Thyroid gland (tissue), 4 donors: Measurements from ENCODE around the gene EML3. TPM values are rescaled to one million over a fixed set of nuclear protein-coding genes. Genes with fewer than 3 reads are reported as not detected.

ENCODE experiments used
- DNase-seq, 2 donors: peaks; one replicate each; pipeline ENCODE4 v3.0.0-alpha.2; 2019
- H3K27ac ChIP-seq, 3 donors: fragments of 200-600 bp; sonication (generic); 1 replicate in 2 of 3; 2 replicates in 1 of 3; pipeline ENCODE4 v1.5.1; 2016 to 2019; ENCODE audit warnings: mild to moderate bottlenecking in 1 of 3, moderate library complexity in 1 of 3
- H3K27me3 ChIP-seq: fragments of 200-600 bp; sonication (generic); one replicate; pipeline ENCODE4 v1.5.1; 2019
- H3K36me3 ChIP-seq, 2 donors: fragments of 200-600 bp; sonication (generic); one replicate each; pipeline ENCODE4 v1.5.1; 2016 to 2019
- H3K4me1 ChIP-seq, 2 donors: fragments of 200-600 bp; sonication (generic); one replicate each; pipeline ENCODE4 v1.5.1; 2017 to 2019
- H3K4me3 ChIP-seq, 3 donors: fragments of 200-600 bp; sonication (generic); replicated peaks in 1 of 3; 1 replicate in 2 of 3; 2 replicates in 1 of 3; pipeline ENCODE4 v1.5.1; 2016; ENCODE audit warnings: mild to moderate bottlenecking in 1 of 3
- H3K9me3 ChIP-seq: fragments of 200-600 bp; sonication (generic); one replicate; pipeline ENCODE4 v1.5.1; 2017
- CTCF ChIP-seq, 6 experiments: fragments of 200-600 bp in 3 of 6; fragments of 450-650 bp in 3 of 6; sonication (generic) in 3 of 6; IDR thresholded peaks; one replicate each; pipeline ENCODE4 v1.5.1; 2016 to 2019; ENCODE audit warnings: antibody characterized with exemption in 6 of 6, mild to moderate bottlenecking in 2 of 6, inconsistent platforms in 1 of 6, moderate library complexity in 1 of 6
- POLR2A ChIP-seq, 2 donors: fragments of 450-650 bp; IDR thresholded peaks; one replicate each; pipeline ENCODE4 v1.6.1; 2017; ENCODE audit warnings: antibody characterized with exemption in 2 of 2, mild to moderate bottlenecking in 2 of 2, moderate library complexity in 1 of 2
- WGBS, 2 donors: methylation state at CpG; one replicate each; pipeline ENCODE4 v1.1.5; 2017; 5-methylcytosine and 5-hydroxymethylcytosine counted together
- intact Hi-C: fragments of 100-400 bp; cut with DNase I; formaldehyde crosslinking; loops from one replicate; pipeline ENCODE4 v1.15.1; 2023
- microRNA-seq: library from miRNA; unstranded; fragments of <30 nt; microRNA quantifications from one replicate; pipeline ENCODE4, GENCODE V29; 2016
- small RNA-seq: library from RNA; depleted of rRNA; stranded (forward); fragments of <200 nt; gene quantifications from one replicate; pipeline ENCODE3, GENCODE V24; 2016
- total RNA-seq, 4 donors: library from RNA; depleted of rRNA; stranded (reverse); fragments of >200 nt; gene quantifications; one replicate each; pipeline ENCODE4 v1.2.3, GENCODE V29; 2016

Gene EML3
- total RNA-seq, 4 donors from 2014 or later: 28.3 to 58.0 (median 46.6) TPM

GRCh38 chr11:62553839-62554361 is 58.7 kb downstream of the EML3 start:
- H3K9me3 ChIP-seq: no peaks in the 10 kb centered on the region
- WGBS, 2 donors: 68 to 72% methylated on average over 8 of the region's 8 CpGs
- intact Hi-C loops: no loop called here
- H3K4me3 ChIP-seq: no peak overlapping the region
- no peak for DNase-seq
- H3K27ac ChIP-seq: peak overlapping the region; percentile 83 to 96 (median 91)
- H3K4me1 ChIP-seq: peaks cover 74 to 88% of the 10 kb centered on the region in 2 donors
- no peak for TF ChIP-seq CTCF (IDR thresholded peaks at IDR 0.05)
- no peak for TF ChIP-seq POLR2A (IDR thresholded peaks at IDR 0.05)
- H3K36me3 ChIP-seq: peaks cover 3 to 7% of the 10 kb centered on the region in 2 donors
- H3K27me3 ChIP-seq: no peaks in the 10 kb centered on the region

DNA sequence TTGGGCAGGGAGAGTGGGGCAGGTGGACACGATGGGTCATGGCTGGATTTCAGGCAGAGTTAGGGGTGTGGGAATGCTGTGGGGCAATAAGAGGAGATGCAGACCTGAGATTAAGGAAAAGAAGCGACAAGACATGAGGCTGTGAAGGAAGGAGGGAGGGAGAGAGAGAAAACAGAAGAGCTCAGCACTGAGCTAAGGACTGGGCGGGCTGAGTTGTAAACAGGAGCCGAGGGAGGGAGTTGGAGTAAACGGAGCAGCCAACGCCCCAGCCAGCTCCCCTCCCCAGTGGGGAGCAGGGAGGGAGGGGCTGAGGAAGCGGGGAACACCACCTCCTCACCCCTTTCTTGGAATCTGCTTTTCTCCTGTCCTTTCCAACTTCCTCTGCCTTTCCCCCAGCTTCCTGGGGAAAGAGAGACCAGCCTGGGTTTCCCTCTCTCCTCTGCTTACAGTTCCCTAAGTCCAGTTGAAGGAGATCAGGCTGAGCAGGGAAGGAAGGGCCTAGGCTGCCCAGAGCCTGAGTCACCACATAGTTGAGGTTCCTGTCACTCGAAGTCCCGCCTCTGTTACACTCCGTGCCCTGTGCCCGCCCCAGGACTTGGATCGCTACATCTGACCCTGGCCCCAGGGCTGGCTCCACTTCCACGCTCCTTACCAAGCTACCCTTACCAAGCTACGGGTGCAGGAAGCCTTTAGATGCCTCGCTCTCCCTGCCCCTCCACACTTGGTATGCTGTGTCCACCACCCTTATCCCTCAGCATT is 59.3 kb downstream of the EML3 start:
- Histone ChIP-seq H3K27ac (peak overlapping the region; percentile 83 to 96 (median 91)), H3K9me3 (no peaks in the 10 kb centered on the region), H3K4me3 (no peak overlapping the region), H3K36me3 (peaks cover 0 to under 1% of the 10 kb centered on the region in 2 donors), H3K4me1 (peaks cover 74 to 95% of the 10 kb centered on the region in 2 donors), H3K27me3 (no peaks in the 10 kb centered on the region)
- WGBS, 2 donors: 5 to 7% methylated on average over 14 to 15 of the region's 15 CpGs
- TF ChIP-seq POLR2A (IDR thresholded peaks at IDR 0.05): peak in 1 of 2 donors; percentile 74
- TF ChIP-seq CTCF (IDR thresholded peaks at IDR 0.05): no peak
- intact Hi-C loops: no loop called here
- peak; percentile 94 to 95 for DNase-seq

DNA sequence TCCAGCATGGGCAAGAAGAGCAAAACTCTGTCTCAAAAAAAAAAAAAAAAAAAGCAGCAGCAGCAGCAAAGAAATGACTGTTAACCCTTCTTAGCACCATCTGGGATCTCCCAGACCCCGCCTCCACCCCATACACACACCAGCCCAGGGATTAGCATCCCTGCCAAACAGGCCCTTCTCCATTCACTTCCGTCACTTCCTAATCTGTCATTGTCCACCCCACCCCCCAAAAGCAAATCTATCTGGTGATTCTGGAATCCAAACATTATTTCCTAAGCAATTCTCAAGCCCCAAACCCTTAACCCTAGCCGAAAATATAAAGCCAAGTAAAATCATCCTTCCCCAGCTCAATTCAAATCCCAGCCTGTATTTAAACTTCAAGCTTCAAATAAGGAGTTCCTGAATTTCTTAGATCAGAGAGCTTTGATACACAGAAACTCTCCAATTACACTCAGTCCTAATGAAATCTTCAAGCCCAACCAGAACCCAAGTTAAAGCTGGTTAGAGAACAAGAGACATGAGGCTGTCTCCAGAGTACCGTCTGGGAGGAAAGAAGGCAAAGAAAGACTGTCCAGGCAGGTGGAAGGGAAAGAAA is 60.0 kb downstream of the EML3 start:
- peaks cover 77 to 100% of the 10 kb centered on the region in 2 donors for H3K4me1 ChIP-seq
- no peaks in the 10 kb centered on the region for H3K9me3 ChIP-seq
- no peaks in the 10 kb centered on the region for H3K36me3 ChIP-seq
- TF ChIP-seq POLR2A (IDR thresholded peaks at IDR 0.05) (no peak), CTCF (IDR thresholded peaks at IDR 0.05) (no peak)
- no peaks in the 10 kb centered on the region for H3K27me3 ChIP-seq
- H3K4me3 ChIP-seq: no peak overlapping the region
- DNase-seq: no peak
- WGBS, 2 donors: 42 to 52% methylated on average over 4 of the region's 4 CpGs
- H3K27ac ChIP-seq: peak overlapping the region; percentile 83 to 96 (median 91)
- intact Hi-C loops: no loop called here

Small RNA genes lying within 50 kb of the gene (microRNA-seq; reads per million reads assigned to microRNA genes)
- not detected for gene MIR6747

Small RNA genes lying within 50 kb of the gene (small RNA-seq; reads per million reads assigned to genes)
- gene AP001458.1: not detected
- gene EEF1G: not detected
- not detected for gene MIR6747

Other genes starting within 250 kb of the EML3 start
- not detected for gene SCGB1A1, start 193.7 kb downstream of the EML3 start, total RNA-seq
- gene AHNAK, start 66.0 kb downstream of the EML3 start, total RNA-seq: 100 to 1,000 TPM; 227 to 400 (median 288) TPM
- 1,000 to 10,000 TPM; 1,334 to 1,814 (median 1,607) TPM for gene EEF1G, start 38.9 kb downstream of the EML3 start, total RNA-seq
- 10 to 100 TPM; 13.7 to 20.0 (median 16.1) TPM for gene TUT1, start 21.3 kb downstream of the EML3 start, total RNA-seq
- gene MTA2, start 10.9 kb downstream of the EML3 start, total RNA-seq: 10 to 100 TPM; 65.3 to 76.7 (median 70.7) TPM
- 1 to 10 TPM; 2.5 to 7.0 (median 5.2) TPM for gene ROM1, start 482 bp upstream of the EML3 start, total RNA-seq
- gene B3GAT3, start 9.2 kb upstream of the EML3 start, total RNA-seq: 10 to 100 TPM; 23.0 to 33.4 (median 25.1) TPM
- gene GANAB, start 33.8 kb upstream of the EML3 start, total RNA-seq: 100 to 1,000 TPM; 158 to 297 (median 201) TPM
- 10 to 100 TPM; 14.8 to 26.5 (median 23.5) TPM for gene INTS5, start 40.5 kb upstream of the EML3 start, total RNA-seq
- gene C11orf98, start 52.4 kb upstream of the EML3 start, total RNA-seq: 10 to 100 TPM; 24.1 to 34.5 (median 29.6) TPM
- gene CSKMT, start 52.5 kb upstream of the EML3 start, total RNA-seq: 10 to 100 TPM in 1 of 4 donors, 1 to 10 TPM in 2, under 1 TPM in 1; 0.83 to 13.5 (median 5.7) TPM
- 10 to 100 TPM in 2 of 4 donors, 1 to 10 TPM in 2; 5.7 to 10.6 (median 8.1) TPM for gene UQCC3, start 58.9 kb upstream of the EML3 start, total RNA-seq
- gene LBHD1, start 59.5 kb upstream of the EML3 start, total RNA-seq: 10 to 100 TPM in 2 of 4 donors, 1 to 10 TPM in 2; 5.8 to 15.5 (median 9.3) TPM
- 100 to 1,000 TPM; 120 to 184 (median 149) TPM for gene UBXN1, start 66.3 kb upstream of the EML3 start, total RNA-seq
- 10 to 100 TPM in 2 of 4 donors, 1 to 10 TPM in 2; 2.5 to 18.3 (median 9.0) TPM for gene LRRN4CL, start 76.8 kb upstream of the EML3 start, total RNA-seq
- 100 to 1,000 TPM in 2 of 4 donors, 10 to 100 TPM in 2; 54.9 to 153 (median 89.4) TPM for gene BSCL2, start 94.6 kb upstream of the EML3 start, total RNA-seq
- gene GNG3, start 94.9 kb upstream of the EML3 start, total RNA-seq: not detected
- gene HNRNPUL2, start 114.7 kb upstream of the EML3 start, total RNA-seq: 10 to 100 TPM; 16.4 to 30.8 (median 21.5) TPM
- 10 to 100 TPM; 21.3 to 29.3 (median 25.4) TPM for gene TTC9C, start 115.7 kb upstream of the EML3 start, total RNA-seq
- 10 to 100 TPM; 10.1 to 17.1 (median 14.8) TPM for gene ZBTB3, start 141.4 kb upstream of the EML3 start, total RNA-seq
- gene POLR2G, start 148.8 kb upstream of the EML3 start, total RNA-seq: 10 to 100 TPM; 32.1 to 76.5 (median 50.6) TPM
- gene TAF6L, start 158.6 kb upstream of the EML3 start, total RNA-seq: 10 to 100 TPM; 41.2 to 55.0 (median 45.5) TPM
- 100 to 1,000 TPM in 2 of 4 donors, 10 to 100 TPM in 2; 78.6 to 126 (median 92.4) TPM for gene TMEM179B, start 174.6 kb upstream of the EML3 start, total RNA-seq
- gene TMEM223, start 179.2 kb upstream of the EML3 start, total RNA-seq: 10 to 100 TPM in 3 of 4 donors, 1 to 10 TPM in 1; 9.1 to 46.5 (median 29.7) TPM
- gene NXF1, start 192.7 kb upstream of the EML3 start, total RNA-seq: 10 to 100 TPM; 56.8 to 83.7 (median 80.9) TPM
- gene STX5, start 219.3 kb upstream of the EML3 start, total RNA-seq: 10 to 100 TPM; 26.3 to 62.8 (median 56.7) TPM
- not detected for gene TEX54, start 220.1 kb upstream of the EML3 start, total RNA-seq
- gene WDR74, start 226.8 kb upstream of the EML3 start, total RNA-seq: 10 to 100 TPM; 25.2 to 76.1 (median 33.6) TPM